Panc1 (cell line): ENCODE results near the gene CCDC6. TPM values are rescaled to one million over a fixed set of nuclear protein-coding genes. Genes with fewer than 3 reads are reported as not detected.

Experiments used
- ATAC-seq: fragments of 200-7000 bp; cut with Tn5 transposase; 2 replicates; pipeline ENCODE4 v1.9.1; 2020; ENCODE audit warnings: mild to moderate bottlenecking, moderate library complexity
- BruUV-seq: library from RNA; stranded (reverse); fragments of 400-500 nt; replicated peaks from 2 replicates; lab custom pipeline; 2021; lab: Mats Ljungman, UMichigan
- CTCF ChIA-PET: fragments of 300-600 bp; sonication (Branson Sonifier 250); formaldehyde crosslinking; loops from one replicate; lab custom pipeline; 2022; ENCODE audit warnings: antibody characterized with exemption; lab: Charles Lee
- POLR2A ChIA-PET: fragments of 300-600 bp; sonication (Branson Sonifier 250); formaldehyde crosslinking; loops from one replicate; lab custom pipeline; 2022; ENCODE audit warnings: antibody characterized with exemption; lab: Charles Lee
- DNase-seq: peaks from one replicate; pipeline ENCODE4 v3.0.0-alpha.2; 2010; ENCODE audit warnings: low read depth, low spot score
- H3K27ac ChIP-seq: 2 replicates; pipeline ENCODE4 v1.5.1; 2011; ENCODE audit warnings: mild to moderate bottlenecking, low read length, inconsistent platforms
- H3K27me3 ChIP-seq: fragments of 200-500 bp; sonication (Bioruptor generic); 2 replicates; pipeline ENCODE4 v1.6.0; 2014; ENCODE audit warnings: low read length, inconsistent platforms; ENCODE audit not compliant: control insufficient read depth, insufficient read depth
- H3K36me3 ChIP-seq: fragments of 200-500 bp; sonication (Bioruptor generic); 2 replicates; pipeline ENCODE4 v1.5.1; 2014; ENCODE audit warnings: inconsistent platforms, mild to moderate bottlenecking, low read length, moderate library complexity; ENCODE audit not compliant: control insufficient read depth, insufficient read depth
- H3K4me1 ChIP-seq: 2 replicates; pipeline ENCODE4 v1.5.1; 2011; ENCODE audit warnings: inconsistent platforms, mild to moderate bottlenecking, low read length, moderate library complexity; ENCODE audit not compliant: control insufficient read depth, insufficient read depth
- H3K4me3 ChIP-seq, 2 experiments: 2 replicates each; pipeline ENCODE4 v1.5.1; 2011 to 2012; ENCODE audit warnings: low read depth in 2 of 2, low read length in 2 of 2, mild to moderate bottlenecking in 2 of 2, inconsistent platforms in 1 of 2, moderate library complexity in 1 of 2
- H3K9me3 ChIP-seq: fragments of 200-500 bp; sonication (Bioruptor generic); 2 replicates; pipeline ENCODE4 v1.5.1; 2014; ENCODE audit warnings: low read depth, mild to moderate bottlenecking, inconsistent platforms, low read length, moderate library complexity; ENCODE audit not compliant: control insufficient read depth, insufficient read depth
- CTCF ChIP-seq: fragments of 450-650 bp; IDR thresholded peaks from 2 replicates; pipeline ENCODE4 v1.5.1; 2017; ENCODE audit warnings: mild to moderate bottlenecking
- POLR2AphosphoS5 ChIP-seq: IDR thresholded peaks from 2 replicates; pipeline ENCODE4 v1.6.1; 2012; ENCODE audit warnings: mild to moderate bottlenecking, low read depth, low read length, moderate library complexity
- REST ChIP-seq, 2 experiments: IDR thresholded peaks; 2 replicates each; pipeline ENCODE4 v1.6.1; 2011 to 2012; ENCODE audit warnings: low read depth in 2 of 2, control low read depth in 1 of 2, low read length in 1 of 2, mild to moderate bottlenecking in 1 of 2, moderate library complexity in 1 of 2; ENCODE audit not compliant: insufficient read depth in 1 of 2
- SIN3A ChIP-seq: IDR thresholded peaks from 2 replicates; pipeline ENCODE4 v1.6.1; 2012; ENCODE audit warnings: low read depth, mild to moderate bottlenecking, low read length, moderate library complexity, borderline replicate concordance; ENCODE audit not compliant: insufficient read depth
- TCF7L2 ChIP-seq: IDR thresholded peaks from 2 replicates; pipeline ENCODE4 v1.6.1; 2011; ENCODE audit warnings: mild to moderate bottlenecking, low read depth, low read length, inconsistent platforms
- in situ Hi-C: cut with HindIII; loops from 2 replicates; pipeline ENCODE4 v1.10.0; 2016; ENCODE audit warnings: low sequenced_read_pairs, low pct_unique_long_range_greater_than_20kb
- intact Hi-C: fragments of 100-400 bp; cut with micrococcal nuclease; formaldehyde crosslinking; loops from one replicate; pipeline ENCODE4 v1.10.0; 2022; ENCODE audit not compliant: unreplicated experiment
- total RNA-seq: library from RNA; stranded (reverse); gene quantifications from one replicate; pipeline ENCODE4 v1.2.1, GENCODE V29; 2021; ENCODE audit not compliant: unreplicated experiment

CCDC6 gene
- total RNA-seq, 1 experiment from 2014 or later: 48.7 TPM

- intact Hi-C loops: no loop called here
- no peak overlapping the region for H3K4me3 ChIP-seq
- ATAC-seq: no peak
- POLR2A ChIA-PET: no interaction called here
- no peaks in the 10 kb centered on the region for H3K27me3 ChIP-seq
- CTCF ChIA-PET: no interaction called here
- peaks cover 15% of the 10 kb centered on the region for H3K4me1 ChIP-seq
- DNase-seq: no peak
- no TSS peak for BruUV-seq
- TF ChIP-seq POLR2AphosphoS5 (no peak), SIN3A (no peak), TCF7L2 (no peak), REST (IDR thresholded peaks at IDR 0.05; ENCODE audit: insufficient read depth in 1 of 2, low read depth in 2 of 2, low read length in 1 of 2) (no peak), CTCF (no peak)
- in situ Hi-C loops: no loop called here
- H3K36me3 ChIP-seq: peaks cover 2% of the 10 kb centered on the region; the same call in 1 of the 2 replicates
- H3K27ac ChIP-seq: no peak overlapping the region
- H3K9me3 ChIP-seq: no peaks in the 10 kb centered on the region
Observed at GRCh38 chr10:59901470-59901869, 4.9 kb downstream of the CCDC6 start.

- no peaks in the 10 kb centered on the region for H3K9me3 ChIP-seq
- in situ Hi-C loops: no loop called here
- CTCF ChIA-PET: no interaction called here
- no peak for TF ChIP-seq POLR2AphosphoS5
- no peak for TF ChIP-seq CTCF
- TF ChIP-seq TCF7L2: no peak
- TF ChIP-seq SIN3A: no peak
- no peak for TF ChIP-seq REST (IDR thresholded peaks at IDR 0.05; ENCODE audit: insufficient read depth in 1 of 2, low read depth in 2 of 2, low read length in 1 of 2)
- H3K36me3 ChIP-seq: no peaks in the 10 kb centered on the region
- no peak overlapping the region for H3K27ac ChIP-seq
- no peaks in the 10 kb centered on the region for H3K27me3 ChIP-seq
- intact Hi-C loops: no loop called here
- no peak for ATAC-seq
- POLR2A ChIA-PET: interaction anchor here (0.6 kb wide), 1 partner anchor 24 kb away, joined by 21 read pairs; no protein-coding TSS in a partner anchor
- H3K4me1 ChIP-seq: peaks cover 15% of the 10 kb centered on the region
- no peak overlapping the region for H3K4me3 ChIP-seq
- BruUV-seq: no TSS peak
- no peak for DNase-seq
Observed at GRCh38 chr10:59900048-59900727, 6.2 kb downstream of the CCDC6 start.
